Fibroblast of the aortic adventitia (primary cell): Measurements from ENCODE around the gene PTPN20. TPM values are rescaled to one million over a fixed set of nuclear protein-coding genes. Genes with fewer than 3 reads are reported as not detected.

ENCODE experiments used
- DNase-seq: peaks from one replicate; pipeline ENCODE4 v3.0.0-alpha.2; 2010; ENCODE audit warnings: low read depth
- H3K4me3 ChIP-seq: 2 replicates; pipeline ENCODE4 v1.5.1; 2011; ENCODE audit warnings: low read depth, mild to moderate bottlenecking, control low read depth, low read length, moderate library complexity
- CTCF ChIP-seq: IDR thresholded peaks from 2 replicates; pipeline ENCODE4 v1.5.1; 2011; ENCODE audit warnings: mild to moderate bottlenecking, low read length, control low read depth, inconsistent platforms; ENCODE audit not compliant: insufficient read depth
- total RNA-seq: library from RNA; depleted of rRNA; stranded (reverse); fragments of >200 nt; gene quantifications from 2 replicates; pipeline ENCODE4 v1.2.3, GENCODE V29; 2012; ENCODE audit warnings: low replicate concordance

The PTPN20 gene
- total RNA-seq, 1 donor, result 0.27 TPM

GRCh38 chr10:47025253-47025539, 114.0 kb downstream of the PTPN20 start:
- no peak for DNase-seq
- no peak for TF ChIP-seq CTCF

GRCh38 chr10:47025540-47026300, 114.5 kb downstream of the PTPN20 start:
- TF ChIP-seq CTCF, result no peak
- H3K4me3 ChIP-seq, result no peak overlapping the region
- DNase-seq, result peak; percentile 86

More at GRCh38 chr10:47025253-47025539, 114.0 kb downstream of the PTPN20 start:
- no peak overlapping the region for H3K4me3 ChIP-seq

- DNase-seq, result no peak
These were observed 115.3 kb downstream of the PTPN20 start for GRCh38 chr10:47026301-47027107.

GRCh38 chr10:47027108-47027783, 116.0 kb downstream of the PTPN20 start:
- DNase-seq, result no peak
- TF ChIP-seq CTCF, result no peak
- no peak overlapping the region for H3K4me3 ChIP-seq

More at GRCh38 chr10:47026301-47027107, 115.3 kb downstream of the PTPN20 start:
- H3K4me3 ChIP-seq, result no peak overlapping the region
- no peak for TF ChIP-seq CTCF

GRCh38 chr10:47027784-47028260, 116.6 kb downstream of the PTPN20 start:
- TF ChIP-seq CTCF, result no peak
- H3K4me3 ChIP-seq, result no peak overlapping the region
- no peak for DNase-seq

- TF ChIP-seq CTCF, result no peak
- H3K4me3 ChIP-seq, result no peak overlapping the region
- no peak for DNase-seq
These were observed 117.2 kb downstream of the PTPN20 start for GRCh38 chr10:47028466-47028865.
